GM18873 (cell line): ENCODE measurements around the gene LTB.

ENCODE experiments used
- ATAC-seq: cut with Tn5 transposase; IDR thresholded peaks from one replicate; pipeline ENCODE4 v1.9.1; 2021; ENCODE audit warnings: mild to moderate bottlenecking, moderate library complexity, moderate number of reproducible peaks; ENCODE audit not compliant: unreplicated experiment, low FRiP score

Gene LTB

DNA sequence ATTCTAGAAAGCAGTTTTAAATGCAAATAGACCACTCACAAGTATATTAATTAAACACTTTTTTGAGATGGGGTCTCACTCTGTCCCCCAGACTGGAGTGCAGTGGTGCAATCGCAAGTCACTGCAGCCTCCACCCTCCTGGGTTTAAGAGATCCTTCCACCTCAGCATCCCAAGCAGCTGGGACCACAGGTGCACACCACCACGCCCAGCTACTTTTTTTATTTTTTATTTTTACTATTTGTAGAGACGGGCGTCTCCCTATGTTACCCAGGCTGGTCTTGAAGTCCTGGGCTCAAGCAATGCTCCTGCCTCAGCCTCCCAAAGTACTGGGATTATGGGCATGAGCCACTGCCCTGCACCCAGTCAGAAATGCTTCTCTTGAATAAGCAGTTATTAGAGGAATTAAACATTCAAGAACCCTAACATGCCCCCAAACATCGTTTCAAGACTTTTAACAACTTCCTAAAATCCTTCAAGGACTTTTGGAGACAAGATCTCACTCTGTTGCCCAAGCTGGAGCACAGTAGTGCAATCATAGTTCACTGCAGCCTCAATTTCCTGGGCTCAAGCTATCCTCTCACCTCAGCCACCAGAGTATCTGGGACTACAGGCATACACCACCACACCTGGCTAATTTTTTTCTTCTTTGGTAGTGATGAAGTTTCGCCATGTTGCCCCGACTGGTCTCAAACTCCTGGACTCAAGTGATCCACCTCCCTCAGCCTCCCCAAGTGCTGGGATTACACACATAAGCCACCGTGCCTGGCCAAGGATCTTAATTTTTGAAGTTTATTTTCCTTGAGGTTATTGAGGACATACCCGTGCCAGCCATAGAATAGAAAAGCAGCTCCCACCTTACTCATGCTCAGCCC, 50.2 kb downstream of the LTB start:
- ATAC-seq = no peak

- ATAC-seq = no peak
Observed at GRCh38 chr6:31531162-31531561, 51.1 kb downstream of the LTB start.

DNA sequence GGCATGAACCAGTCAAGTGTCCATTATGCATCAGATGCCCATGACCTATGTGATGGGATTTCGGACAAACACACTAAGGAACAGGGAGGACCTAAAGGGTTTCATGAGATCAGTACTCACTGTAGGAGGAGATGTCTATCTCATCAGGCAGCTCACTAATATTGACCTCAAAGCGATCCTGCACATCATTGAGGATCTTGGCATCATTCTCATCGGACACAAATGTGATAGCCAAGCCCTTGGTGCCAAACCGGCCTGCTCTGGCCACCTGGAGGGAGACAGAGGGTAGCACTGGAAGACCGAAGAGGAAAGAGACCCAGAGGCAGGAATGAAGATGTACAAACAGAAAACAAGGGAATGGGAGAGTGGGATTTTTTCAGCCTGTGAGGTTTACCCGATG, 51.6 kb downstream of the LTB start:
- ATAC-seq = no peak
